ENCODE data around the gene RAB11FIP2.
A peak's percentile ranks its signal among the peaks of the same experiment; 100 is the strongest.

Gene RAB11FIP2

GRCh38 chr10:118034791-118035261 lies 11.9 kb downstream of the RAB11FIP2 start:
- DNase-seq, result no peak

- DNase-seq, result no peak
Observed at GRCh38 chr10:118033905-118034304, 12.8 kb downstream of the RAB11FIP2 start.

GRCh38 chr10:118032564-118032963 lies 14.2 kb downstream of the RAB11FIP2 start:
- no peak for DNase-seq

DNA sequence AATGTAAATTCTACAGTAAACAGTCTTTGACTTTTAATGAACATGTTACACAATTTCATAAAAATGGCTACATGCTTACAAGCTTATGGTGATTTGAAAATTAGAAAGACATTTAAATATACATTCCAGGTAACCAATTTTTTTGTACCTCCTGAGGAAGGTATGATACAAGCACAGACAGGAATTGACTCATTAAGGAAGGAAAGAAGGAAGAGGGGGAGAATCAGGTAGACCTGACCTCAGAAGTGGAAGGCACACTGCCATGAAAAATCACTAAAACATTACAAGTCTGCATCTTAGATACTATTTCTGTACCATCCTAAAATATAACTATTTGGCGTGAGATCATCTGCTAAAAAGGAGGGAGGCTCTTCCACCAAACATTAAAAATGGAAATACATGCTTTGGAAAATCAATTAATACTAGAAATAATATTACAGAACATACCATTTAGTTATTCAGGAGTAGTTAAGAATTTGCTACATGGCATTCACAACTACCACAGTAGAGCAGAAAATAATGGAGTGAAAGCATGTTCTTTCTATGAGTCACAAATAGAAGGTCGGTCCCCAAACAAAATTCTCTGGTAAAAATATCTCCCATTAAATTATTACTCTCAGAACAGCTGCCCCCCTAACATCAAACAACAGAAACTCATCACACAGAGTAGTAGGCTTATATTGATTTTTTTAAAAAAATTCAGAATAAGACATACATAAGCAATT lies 15.2 kb downstream of the RAB11FIP2 start:
- DNase-seq, result no peak

DNA sequence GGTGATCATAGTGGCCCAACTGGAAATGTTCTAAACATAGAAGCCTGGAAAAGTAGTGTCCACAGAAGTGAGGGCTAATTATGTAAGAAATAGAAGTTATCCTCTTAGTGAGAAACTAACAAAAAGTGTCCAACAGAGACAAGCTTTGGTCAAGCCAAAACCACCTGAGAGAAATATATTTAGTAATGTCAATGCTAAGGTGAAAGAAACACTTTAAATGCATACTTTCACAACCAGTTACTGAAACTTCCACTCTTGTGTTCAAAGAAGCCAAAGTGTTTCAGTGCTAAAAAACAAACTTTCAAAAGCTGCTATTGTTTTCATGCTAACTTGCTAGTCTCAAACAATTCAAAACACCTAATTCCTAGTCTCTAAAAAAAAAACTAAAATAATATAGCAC lies 18.1 kb downstream of the RAB11FIP2 start:
- no peak for DNase-seq

DNA sequence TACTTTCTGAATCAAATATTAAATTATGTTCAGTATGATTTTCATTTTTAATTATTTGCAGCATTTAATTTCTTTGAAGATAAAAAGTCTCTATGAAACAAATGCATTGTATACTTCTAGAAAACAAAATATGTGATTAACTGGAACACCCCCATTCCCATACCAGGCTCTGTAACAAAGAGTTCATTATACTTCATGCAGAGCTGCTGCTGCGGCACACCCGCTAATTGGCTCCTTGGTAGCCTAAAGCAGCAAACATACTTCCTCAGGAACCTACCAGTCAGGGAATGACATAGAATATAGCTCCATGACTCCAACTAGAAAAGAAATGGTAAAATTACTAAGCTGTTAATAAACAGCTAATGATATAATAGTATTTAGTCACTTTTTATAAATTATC lies 19.3 kb downstream of the RAB11FIP2 start:
- DNase-seq, result no peak

- no peak for DNase-seq
Observed at GRCh38 chr10:118026936-118027335, 19.8 kb downstream of the RAB11FIP2 start.

GRCh38 chr10:118020365-118020764 lies 26.4 kb downstream of the RAB11FIP2 start:
- no peak for DNase-seq

GRCh38 chr10:118017850-118018249 lies 28.9 kb downstream of the RAB11FIP2 start:
- DNase-seq, result no peak

DNA sequence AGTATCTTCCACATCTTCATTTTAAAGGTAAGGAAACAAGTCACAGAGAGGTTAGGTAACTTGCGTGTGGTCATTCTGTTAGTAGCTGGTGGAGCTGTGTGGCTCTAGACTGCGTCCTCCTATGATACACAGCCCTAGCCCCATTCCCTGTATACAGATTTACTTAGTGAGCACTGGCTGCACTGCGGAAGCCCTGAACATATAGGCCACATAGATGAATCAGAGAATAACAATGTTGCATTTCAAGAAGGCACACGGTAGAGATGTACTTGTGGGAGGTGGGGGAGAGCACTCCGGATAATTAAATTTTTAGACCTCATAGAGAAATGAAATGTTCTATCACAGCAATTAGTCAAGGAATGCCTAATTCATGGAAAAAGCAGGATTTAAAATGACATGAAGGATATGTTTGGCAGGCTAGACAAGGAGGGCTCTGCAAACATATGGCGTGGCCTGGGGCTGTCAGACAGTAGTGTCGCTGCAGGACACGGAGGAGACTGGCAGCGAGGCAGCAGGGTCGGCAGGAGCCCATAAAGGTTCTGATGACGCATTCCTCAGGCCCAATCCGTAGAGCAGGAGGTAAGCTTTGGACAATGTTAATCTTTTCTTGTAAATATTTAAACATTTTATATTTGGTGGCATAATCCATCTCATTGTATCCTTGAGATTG lies 29.5 kb downstream of the RAB11FIP2 start:
- DNase-seq, result no peak

DNA sequence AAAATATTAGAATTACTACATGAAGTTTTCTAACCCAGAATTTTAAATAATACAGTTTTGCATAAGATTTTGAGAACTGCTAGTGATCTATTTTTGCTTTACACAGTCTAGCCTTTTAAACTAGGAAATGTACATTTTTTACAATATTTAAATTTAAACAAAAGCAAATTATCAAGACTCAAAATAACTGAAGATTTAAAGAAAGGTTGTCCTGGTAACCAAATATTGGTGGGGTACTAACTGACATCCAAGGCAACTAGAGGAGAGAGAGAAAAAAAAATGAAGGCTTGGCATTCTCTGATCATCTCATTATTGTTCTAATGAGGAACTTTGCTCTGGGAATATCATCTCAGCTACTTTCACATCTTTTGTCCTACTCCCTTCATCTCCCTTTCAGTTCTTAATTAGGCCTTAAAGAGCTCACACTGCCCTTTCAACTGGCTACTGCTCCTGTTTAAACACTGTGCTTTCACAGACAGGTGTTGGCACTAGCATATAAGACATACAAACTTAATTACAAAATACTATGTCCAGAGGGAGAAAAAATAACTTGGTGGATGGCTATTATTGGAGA lies 33.7 kb downstream of the RAB11FIP2 start:
- DNase-seq, result no peak

GRCh38 chr10:118007773-118008172 lies 39.0 kb downstream of the RAB11FIP2 start:
- DNase-seq, result no peak

- no peak for DNase-seq
Observed at GRCh38 chr10:118003126-118003525, 43.6 kb downstream of the RAB11FIP2 start.

DNA sequence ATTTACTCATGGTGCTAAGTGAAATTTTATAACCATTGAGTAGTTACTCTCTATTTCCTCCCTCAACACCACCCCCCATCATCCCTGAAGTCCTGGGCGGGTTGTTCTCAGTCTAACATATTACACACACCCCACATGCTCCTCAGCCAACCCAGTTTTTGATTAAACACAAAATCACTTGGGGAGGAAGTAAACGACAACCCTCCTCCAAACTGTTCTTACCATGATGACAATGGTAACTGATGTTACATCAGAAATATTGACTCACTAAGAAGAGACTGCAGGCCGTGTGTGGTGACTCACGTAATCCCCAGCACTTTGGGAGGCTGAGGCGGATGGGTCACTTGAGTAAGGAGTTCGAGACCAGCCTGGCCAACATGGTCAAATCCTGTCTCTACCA lies 44.2 kb downstream of the RAB11FIP2 start:
- DNase-seq, result no peak

DNA sequence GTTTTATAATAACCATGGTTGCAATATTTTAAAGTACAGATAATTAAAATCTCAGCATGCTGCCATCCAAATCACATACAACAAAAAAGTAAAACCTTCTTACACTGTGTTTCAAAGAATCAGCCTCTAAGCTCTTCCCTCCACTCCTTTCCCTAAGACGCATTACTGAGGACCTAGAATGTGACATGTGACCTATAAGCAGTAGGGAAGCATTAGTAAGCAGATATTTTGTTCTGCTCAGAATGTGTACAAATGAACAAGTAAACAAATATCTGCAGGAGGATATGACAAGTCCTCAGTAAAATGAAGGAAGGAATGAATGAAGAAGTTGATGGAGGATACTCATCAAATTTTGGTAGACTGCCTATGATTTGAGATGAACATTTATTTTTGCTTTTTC lies 49.1 kb downstream of the RAB11FIP2 start:
- DNase-seq, result peak in 1 of 2 experiments; percentile 0

- no peak for DNase-seq
Observed at GRCh38 chr10:117996709-117997108, 50.0 kb downstream of the RAB11FIP2 start.

GRCh38 chr10:117994771-117995170 lies 52.0 kb downstream of the RAB11FIP2 start:
- DNase-seq, result no peak

- DNase-seq, result no peak
Observed at GRCh38 chr10:117993166-117993565, 53.6 kb downstream of the RAB11FIP2 start.

DNA sequence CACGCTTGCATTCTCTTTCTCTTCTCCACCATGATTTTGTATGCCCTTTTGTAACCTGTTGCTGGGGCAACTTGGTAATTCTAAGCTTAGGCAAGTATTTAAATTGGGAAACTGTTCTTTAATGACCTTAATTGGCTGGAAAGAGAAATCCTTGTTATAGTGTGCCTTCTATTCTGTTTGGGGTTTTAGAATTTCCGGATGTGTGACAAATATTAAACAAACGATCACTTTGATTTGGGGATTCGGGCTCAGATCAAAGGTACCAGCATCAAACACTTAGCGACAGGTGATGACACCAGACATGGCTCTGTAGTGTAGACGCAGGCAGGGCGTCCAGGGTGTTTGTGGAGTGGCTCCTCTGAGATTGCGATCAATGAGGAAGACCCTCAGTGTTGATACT lies 55.0 kb downstream of the RAB11FIP2 start:
- DNase-seq, result no peak

DNA sequence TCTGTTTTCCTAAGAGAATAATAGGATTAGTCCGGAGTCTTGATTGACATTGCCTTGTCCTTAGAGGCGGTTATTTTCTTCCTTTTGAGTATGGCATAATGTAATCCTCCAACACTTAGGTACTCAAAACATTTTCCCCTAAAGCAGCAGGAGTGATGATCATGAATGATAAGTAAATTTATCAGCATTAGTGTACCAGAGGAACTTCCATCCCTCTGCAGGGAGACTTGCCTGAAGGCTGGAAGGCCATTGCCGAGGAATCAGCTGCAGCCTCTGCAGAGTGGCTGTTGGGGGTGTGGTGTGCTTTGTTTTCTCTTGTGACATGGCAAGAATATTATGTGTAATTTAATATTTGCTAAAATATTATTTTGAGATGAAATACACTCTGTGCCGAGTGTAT lies 56.8 kb downstream of the RAB11FIP2 start:
- DNase-seq, result no peak

DNA sequence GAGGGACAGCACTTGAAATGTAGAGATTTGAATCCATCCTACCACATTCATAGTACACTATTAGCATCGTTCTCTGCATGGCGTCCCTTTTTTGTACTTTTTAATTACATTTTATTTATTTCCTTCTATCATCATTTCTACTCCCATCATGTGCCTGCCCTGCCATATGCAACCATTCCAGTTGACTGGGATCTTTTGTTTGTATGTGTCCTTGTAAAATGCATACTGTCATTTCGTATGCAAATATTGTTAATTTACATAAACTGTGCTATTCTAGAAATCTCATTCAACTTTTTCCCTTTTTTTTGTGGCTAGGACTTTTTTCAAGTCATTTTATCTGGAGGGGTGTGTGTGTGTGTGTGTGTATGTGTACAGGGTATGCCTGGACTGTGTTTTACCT lies 57.9 kb downstream of the RAB11FIP2 start:
- DNase-seq, result no peak

GRCh38 chr10:117987244-117987909 lies 59.4 kb downstream of the RAB11FIP2 start:
- no peak for DNase-seq

GRCh38 chr10:117983961-117984360 lies 62.8 kb downstream of the RAB11FIP2 start:
- no peak for DNase-seq
